OCI-LY1 (cell line): ENCODE results near the gene STEAP1B.

ENCODE experiments used
- H2AFZ ChIP-seq: fragments of 200-600 bp; sonication (generic), shearing (Covaris generic); 2 replicates; pipeline ENCODE4 v1.6.0; 2014; ENCODE audit warnings: antibody characterized with exemption, mild to moderate bottlenecking, low read length
- H3F3A ChIP-seq: fragments of 200-600 bp; sonication (generic), shearing (Covaris generic); 2 replicates; pipeline ENCODE4 v1.6.0; 2014; ENCODE audit warnings: mild to moderate bottlenecking, antibody characterized with exemption, low read length, moderate library complexity; ENCODE audit not compliant: insufficient read depth
- H3K27ac ChIP-seq: fragments of 200-600 bp; sonication (generic); 2 replicates; pipeline ENCODE4 v1.5.1; 2014; ENCODE audit warnings: low read length, mixed run types, mild to moderate bottlenecking, low read depth; ENCODE audit not compliant: poor library complexity, severe bottlenecking
- H3K27me3 ChIP-seq: fragments of 200-600 bp; sonication (generic); 2 replicates; pipeline ENCODE4 v1.6.0; 2014; ENCODE audit warnings: antibody characterized with exemption, mild to moderate bottlenecking, low read length, moderate library complexity; ENCODE audit not compliant: insufficient read depth
- H3K36me3 ChIP-seq: fragments of 200-600 bp; sonication (generic); 2 replicates; pipeline ENCODE4 v1.6.1; 2014; ENCODE audit warnings: mild to moderate bottlenecking, antibody characterized with exemption, low read length, moderate library complexity, mixed read lengths; ENCODE audit not compliant: insufficient read depth
- H3K4me1 ChIP-seq: fragments of 200-600 bp; sonication (generic); 2 replicates; pipeline ENCODE4 v1.5.1; 2014; ENCODE audit warnings: mild to moderate bottlenecking, low read length, moderate library complexity; ENCODE audit not compliant: insufficient read depth, severe bottlenecking
- H3K4me2 ChIP-seq: fragments of 200-600 bp; sonication (generic), shearing (Covaris generic); 2 replicates; pipeline ENCODE4 v1.6.1; 2014; ENCODE audit warnings: low read length
- H3K4me3 ChIP-seq: fragments of 200-600 bp; sonication (generic); 2 replicates; pipeline ENCODE4 v1.5.1; 2014; ENCODE audit warnings: low read length, low read depth, mild to moderate bottlenecking, mixed read lengths; ENCODE audit not compliant: poor library complexity, severe bottlenecking
- H3K79me2 ChIP-seq: fragments of 200-600 bp; shearing (Covaris generic); 2 replicates; pipeline ENCODE4 v1.6.1; 2016; ENCODE audit warnings: mixed run types, low read length, mixed read lengths; ENCODE audit not compliant: insufficient read depth
- H3K9ac ChIP-seq: fragments of 200-600 bp; sonication (generic), shearing (Covaris generic); 2 replicates; pipeline ENCODE4 v1.6.1; 2014; ENCODE audit warnings: mild to moderate bottlenecking, low read length, mixed read lengths
- H3K9me2 ChIP-seq: fragments of 200-600 bp; sonication (generic), shearing (Covaris generic); 2 replicates; pipeline ENCODE4 v1.6.1; 2014; ENCODE audit warnings: low read depth, mild to moderate bottlenecking, low read length, mixed read lengths
- H3K9me3 ChIP-seq: fragments of 200-600 bp; shearing (Covaris generic); 2 replicates; pipeline ENCODE4 v1.6.1; 2014; ENCODE audit warnings: low read length, mixed read lengths
- H4K20me1 ChIP-seq: fragments of 200-600 bp; sonication (generic), shearing (Covaris generic); 2 replicates; pipeline ENCODE4 v1.6.0; 2016; ENCODE audit warnings: mild to moderate bottlenecking, low read length; ENCODE audit not compliant: insufficient read depth
- CTCF ChIP-seq: fragments of 200-600 bp; sonication (generic), shearing (Covaris generic); IDR thresholded peaks from 2 replicates; pipeline ENCODE4 v1.5.1; 2017; ENCODE audit warnings: mild to moderate bottlenecking, antibody characterized with exemption, low read length, moderate library complexity, mixed read lengths
- EZH2 ChIP-seq: fragments of 200-600 bp; sonication (generic), shearing (Covaris generic); IDR thresholded peaks from 2 replicates; pipeline ENCODE4 v1.8.0; 2017; ENCODE audit warnings: borderline replicate concordance, mixed run types, mild to moderate bottlenecking, antibody characterized with exemption, low read length, moderate library complexity, mixed read lengths

STEAP1B gene

DNA sequence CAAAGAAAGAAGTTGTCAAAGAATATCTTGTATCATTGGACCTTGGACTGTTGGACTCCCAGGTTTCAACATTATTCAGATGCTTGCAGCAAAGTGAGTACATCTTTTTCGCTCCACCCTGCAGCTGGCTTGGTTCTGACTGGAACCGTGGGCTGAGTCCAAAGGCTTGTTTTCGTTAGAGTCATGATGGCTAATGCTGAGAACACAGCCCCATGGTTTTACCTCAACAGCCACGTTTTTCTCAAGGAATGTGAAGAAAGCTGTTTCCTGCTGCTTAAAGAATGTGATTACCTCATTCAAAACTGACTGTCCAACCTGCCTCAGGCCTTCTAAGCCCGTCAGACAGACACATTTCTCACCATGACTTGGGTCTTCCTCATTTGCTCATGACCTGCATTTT, 69.5 kb downstream of the STEAP1B start:
- Histone ChIP-seq H3K4me3 (no peak overlapping the region), H2AFZ (no peak overlapping the region), H3K27ac (peak overlapping the region; percentile 28), H3K36me3 (no peaks in the 10 kb centered on the region), H3K9me2 (no peaks in the 10 kb centered on the region), H3K9me3 (no peaks in the 10 kb centered on the region), H4K20me1 (no peaks in the 10 kb centered on the region), H3K79me2 (no peaks in the 10 kb centered on the region), H3K9ac (no peak overlapping the region), H3K27me3 (no peaks in the 10 kb centered on the region), H3K4me2 (no peak overlapping the region), H3F3A (no peaks in the 10 kb centered on the region), H3K4me1 (peaks cover 79% of the 10 kb centered on the region)
- no peak for TF ChIP-seq EZH2
- no peak for TF ChIP-seq CTCF

DNA sequence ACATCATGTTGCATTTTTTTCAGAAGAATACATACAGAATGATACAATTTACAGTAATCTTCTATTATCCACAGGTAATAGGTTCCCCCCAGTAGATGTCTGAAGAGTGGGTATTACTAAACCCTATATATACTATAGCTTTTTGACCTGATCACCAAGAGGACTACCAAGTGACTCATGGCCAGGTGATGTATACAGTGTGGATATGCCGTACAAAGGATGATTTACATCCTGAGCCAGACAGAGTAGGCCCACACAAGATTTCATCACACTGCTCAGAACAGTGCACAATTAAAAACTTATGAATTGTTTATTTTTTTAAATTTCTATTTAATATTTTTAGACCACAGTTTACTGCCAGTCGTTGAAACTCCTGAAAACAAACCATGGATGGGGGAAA, 70.6 kb downstream of the STEAP1B start:
- Histone ChIP-seq H3K27me3 (no peaks in the 10 kb centered on the region), H3K9me3 (no peaks in the 10 kb centered on the region), H3F3A (no peaks in the 10 kb centered on the region), H3K4me2 (no peak overlapping the region), H3K9ac (no peak overlapping the region), H3K4me1 (peaks cover 78% of the 10 kb centered on the region), H4K20me1 (no peaks in the 10 kb centered on the region), H3K4me3 (no peak overlapping the region), H3K36me3 (no peaks in the 10 kb centered on the region), H3K27ac (peak overlapping the region; percentile 30), H3K79me2 (no peaks in the 10 kb centered on the region), H3K9me2 (no peaks in the 10 kb centered on the region), H2AFZ (no peak overlapping the region)
- no peak for TF ChIP-seq CTCF
- TF ChIP-seq EZH2, result no peak

- H3K36me3 ChIP-seq, result no peaks in the 10 kb centered on the region
- H3K9ac ChIP-seq, result peak overlapping the region; percentile 8; the same call in 1 of the 2 replicates
- TF ChIP-seq EZH2, result no peak
- TF ChIP-seq CTCF, result no peak
- H3K9me2 ChIP-seq, result no peaks in the 10 kb centered on the region
- no peaks in the 10 kb centered on the region for H3F3A ChIP-seq
- H3K4me3 ChIP-seq, result no peak overlapping the region
- peak overlapping the region; percentile 30; the same call in 1 of the 2 replicates for H2AFZ ChIP-seq
- H3K27ac ChIP-seq, result peak overlapping the region; percentile 72
- no peaks in the 10 kb centered on the region for H3K79me2 ChIP-seq
- peaks cover 69% of the 10 kb centered on the region for H3K4me1 ChIP-seq
- H3K9me3 ChIP-seq, result no peaks in the 10 kb centered on the region
- no peaks in the 10 kb centered on the region for H3K27me3 ChIP-seq
- H4K20me1 ChIP-seq, result no peaks in the 10 kb centered on the region
- peak overlapping the region; percentile 26 for H3K4me2 ChIP-seq
These were observed 72.1 kb downstream of the STEAP1B start for GRCh38 chr7:22427855-22428254.
